ENCODE results near the gene CHST15. TPM values are rescaled to one million over a fixed set of nuclear protein-coding genes. Genes with fewer than 3 reads are reported as not detected.

CHST15 gene
- total RNA-seq, 1 donor from 2014 or later = 0.18 TPM

GRCh38 chr10:124070666-124071065 lies 22.7 kb downstream of the CHST15 start:
- Mint-ChIP-seq H3K4me1 (ENCODE audit: low read depth) (peaks cover 27% of the 10 kb centered on the region), H3K4me3 (no peak overlapping the region), H3K27me3 (ENCODE audit: insufficient read depth) (peaks cover 12% of the 10 kb centered on the region), H3K9me3 (no peaks in the 10 kb centered on the region), H3K27ac (no peak overlapping the region), H3K36me3 (ENCODE audit: low read depth) (no peaks in the 10 kb centered on the region)
- intact Hi-C loops (cut with micrococcal nuclease) = no loop called here
- DNase-seq (ENCODE audit: low spot score) = no peak

GRCh38 chr10:124069341-124070264 lies 23.8 kb downstream of the CHST15 start:
- Mint-ChIP-seq H3K27me3 (ENCODE audit: insufficient read depth) (peaks cover 15% of the 10 kb centered on the region), H3K4me3 (no peak overlapping the region), H3K4me1 (ENCODE audit: low read depth) (peaks cover 33% of the 10 kb centered on the region), H3K36me3 (ENCODE audit: low read depth) (no peaks in the 10 kb centered on the region), H3K9me3 (no peaks in the 10 kb centered on the region), H3K27ac (no peak overlapping the region)
- intact Hi-C loops (cut with micrococcal nuclease) = no loop called here
- no peak for DNase-seq (ENCODE audit: low spot score)

DNA sequence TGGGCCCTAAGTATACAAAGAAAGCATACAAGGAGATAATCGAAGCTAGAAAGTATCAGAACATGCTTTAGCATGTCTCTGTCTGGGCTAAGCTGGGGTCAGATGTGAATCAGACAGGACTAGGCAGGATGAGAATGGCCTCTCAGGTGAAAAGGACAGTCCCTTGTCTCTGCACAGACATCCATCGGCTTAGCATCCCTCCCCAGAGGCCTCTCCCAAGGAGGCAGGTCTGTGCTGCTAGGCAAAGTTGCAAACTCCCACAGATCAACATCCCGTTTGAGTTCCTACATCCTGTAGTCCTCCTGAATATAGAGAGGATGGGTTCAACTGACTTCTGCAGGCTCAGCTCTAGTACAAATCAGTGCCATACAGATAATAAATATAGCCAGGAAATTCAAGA lies 24.5 kb downstream of the CHST15 start:
- intact Hi-C loops (cut with micrococcal nuclease) = no loop called here
- no peak for DNase-seq (ENCODE audit: low spot score)
- H3K4me1 Mint-ChIP-seq (ENCODE audit: low read depth) = peaks cover 33% of the 10 kb centered on the region
- H3K9me3 Mint-ChIP-seq = no peaks in the 10 kb centered on the region
- H3K27ac Mint-ChIP-seq = no peak overlapping the region
- H3K36me3 Mint-ChIP-seq (ENCODE audit: low read depth) = no peaks in the 10 kb centered on the region
- H3K4me3 Mint-ChIP-seq = no peak overlapping the region
- peaks cover 15% of the 10 kb centered on the region for H3K27me3 Mint-ChIP-seq (ENCODE audit: insufficient read depth)

GRCh38 chr10:124067825-124068400 lies 25.5 kb downstream of the CHST15 start:
- DNase-seq (ENCODE audit: low spot score) = no peak
- H3K27ac Mint-ChIP-seq = no peak overlapping the region
- H3K27me3 Mint-ChIP-seq (ENCODE audit: insufficient read depth) = peaks cover 15% of the 10 kb centered on the region
- H3K9me3 Mint-ChIP-seq = no peaks in the 10 kb centered on the region
- intact Hi-C loops (cut with micrococcal nuclease) = no loop called here
- H3K36me3 Mint-ChIP-seq (ENCODE audit: low read depth) = no peaks in the 10 kb centered on the region
- H3K4me3 Mint-ChIP-seq = no peak overlapping the region
- H3K4me1 Mint-ChIP-seq (ENCODE audit: low read depth) = peaks cover 35% of the 10 kb centered on the region

GRCh38 chr10:124066781-124067714 lies 26.4 kb downstream of the CHST15 start:
- H3K27ac Mint-ChIP-seq = no peak overlapping the region
- no peak for DNase-seq (ENCODE audit: low spot score)
- no peak overlapping the region for H3K4me3 Mint-ChIP-seq
- no peaks in the 10 kb centered on the region for H3K36me3 Mint-ChIP-seq (ENCODE audit: low read depth)
- H3K27me3 Mint-ChIP-seq (ENCODE audit: insufficient read depth) = peaks cover 12% of the 10 kb centered on the region
- no peaks in the 10 kb centered on the region for H3K9me3 Mint-ChIP-seq
- intact Hi-C loops (cut with micrococcal nuclease) = no loop called here
- H3K4me1 Mint-ChIP-seq (ENCODE audit: low read depth) = peaks cover 30% of the 10 kb centered on the region

DNA sequence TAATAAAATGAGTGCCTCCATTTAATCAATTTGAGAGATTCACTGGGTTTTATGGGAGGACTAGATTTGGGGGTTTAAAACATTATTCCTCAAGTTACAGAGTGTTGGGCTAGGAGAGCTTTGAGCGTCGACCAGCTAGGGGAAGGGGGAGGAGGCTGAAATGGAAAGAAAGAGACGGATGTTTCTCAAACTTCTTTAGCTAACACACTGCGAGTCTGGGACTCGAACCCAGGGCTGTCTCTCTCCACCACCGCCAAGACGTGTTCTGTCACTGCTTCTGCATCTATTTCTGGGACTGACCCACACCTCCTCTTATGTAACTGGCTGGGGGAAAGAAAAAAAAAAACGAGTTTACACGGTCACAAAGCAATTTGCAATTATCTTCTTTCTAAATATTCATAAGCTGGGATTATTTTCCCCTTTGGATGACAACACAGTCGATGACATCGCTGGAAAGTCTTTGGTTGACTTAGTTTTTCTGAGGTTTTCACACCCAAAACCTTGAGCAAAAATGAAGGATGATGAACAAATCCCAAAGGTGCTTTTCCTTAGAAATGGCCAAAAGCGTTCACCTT lies 27.2 kb downstream of the CHST15 start:
- Mint-ChIP-seq H3K36me3 (ENCODE audit: low read depth) (no peaks in the 10 kb centered on the region), H3K4me3 (no peak overlapping the region), H3K9me3 (no peaks in the 10 kb centered on the region), H3K27ac (no peak overlapping the region), H3K4me1 (ENCODE audit: low read depth) (peaks cover 28% of the 10 kb centered on the region), H3K27me3 (ENCODE audit: insufficient read depth) (peaks cover 9% of the 10 kb centered on the region)
- no peak for DNase-seq (ENCODE audit: low spot score)
- intact Hi-C loops (cut with micrococcal nuclease) = no loop called here

DNA sequence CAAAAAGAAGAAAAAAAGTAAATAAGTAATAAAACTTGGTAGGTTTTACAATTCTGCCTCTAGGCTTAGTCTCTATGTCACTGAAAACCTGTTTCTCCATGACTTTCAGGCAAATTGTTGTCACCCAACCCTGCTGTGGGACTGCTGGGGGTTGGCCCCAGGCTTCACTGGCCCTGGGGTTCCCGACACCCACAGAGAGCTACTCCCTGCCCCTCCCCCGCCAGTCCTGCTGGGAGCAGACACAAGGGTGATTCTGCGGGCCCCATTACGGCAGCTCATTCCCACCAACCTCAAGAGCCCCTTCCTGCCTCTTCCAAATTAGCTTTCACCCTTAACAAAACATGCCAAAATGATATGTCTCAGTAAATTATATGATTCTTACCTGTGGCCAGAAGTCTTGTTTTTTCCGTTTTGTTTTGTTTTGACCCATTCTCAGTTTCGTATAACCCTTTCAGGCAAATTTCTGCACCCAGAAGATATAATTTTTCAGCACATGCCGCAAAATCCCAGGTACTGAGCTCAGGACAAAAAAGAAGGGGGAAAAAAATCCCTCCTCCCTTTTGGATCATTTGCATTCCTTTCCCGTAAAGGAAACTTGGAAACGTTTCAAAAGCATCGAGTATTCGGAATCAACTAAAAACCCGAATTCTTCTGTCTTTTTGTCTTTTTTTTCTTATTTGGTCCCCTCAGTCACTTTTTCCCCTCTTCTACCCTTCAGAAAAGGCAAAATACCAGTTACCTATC lies 27.8 kb downstream of the CHST15 start:
- H3K4me3 Mint-ChIP-seq = no peak overlapping the region
- no peaks in the 10 kb centered on the region for H3K36me3 Mint-ChIP-seq (ENCODE audit: low read depth)
- no peak overlapping the region for H3K27ac Mint-ChIP-seq
- peaks cover 9% of the 10 kb centered on the region for H3K27me3 Mint-ChIP-seq (ENCODE audit: insufficient read depth)
- DNase-seq (ENCODE audit: low spot score) = no peak
- H3K9me3 Mint-ChIP-seq = no peaks in the 10 kb centered on the region
- H3K4me1 Mint-ChIP-seq (ENCODE audit: low read depth) = peaks cover 28% of the 10 kb centered on the region
- intact Hi-C loops (cut with micrococcal nuclease) = no loop called here

DNA sequence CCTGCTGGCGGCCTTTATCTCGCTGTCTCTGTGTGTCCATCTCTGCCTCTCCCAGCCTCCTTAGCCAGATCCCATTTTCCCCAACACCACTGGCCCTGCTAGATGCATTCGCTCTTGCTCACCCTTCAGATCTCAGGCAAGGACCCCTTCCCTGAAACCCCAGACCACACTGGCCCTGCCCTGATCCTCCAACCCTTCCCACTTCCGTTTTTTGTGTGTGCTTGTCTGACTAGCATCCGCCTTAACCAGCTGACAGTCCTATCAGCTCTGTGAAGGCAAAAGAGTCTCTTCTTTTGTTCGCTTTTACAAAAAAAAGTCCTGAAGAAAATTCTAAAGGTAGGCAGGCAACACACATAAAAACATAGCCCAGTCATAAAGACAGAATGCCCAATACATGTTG lies 28.7 kb downstream of the CHST15 start:
- intact Hi-C loops (cut with micrococcal nuclease) = no loop called here
- peaks cover 28% of the 10 kb centered on the region for H3K4me1 Mint-ChIP-seq (ENCODE audit: low read depth)
- peak overlapping the region; percentile 41 for H3K4me3 Mint-ChIP-seq
- no peaks in the 10 kb centered on the region for H3K36me3 Mint-ChIP-seq (ENCODE audit: low read depth)
- H3K27me3 Mint-ChIP-seq (ENCODE audit: insufficient read depth) = peaks cover 9% of the 10 kb centered on the region
- peak overlapping the region; percentile 79 for H3K27ac Mint-ChIP-seq
- no peak for DNase-seq (ENCODE audit: low spot score)
- no peaks in the 10 kb centered on the region for H3K9me3 Mint-ChIP-seq

- no peaks in the 10 kb centered on the region for H3K9me3 Mint-ChIP-seq
- no peak for DNase-seq (ENCODE audit: low spot score)
- H3K36me3 Mint-ChIP-seq (ENCODE audit: low read depth) = no peaks in the 10 kb centered on the region
- no peak overlapping the region for H3K27ac Mint-ChIP-seq
- H3K4me1 Mint-ChIP-seq (ENCODE audit: low read depth) = peaks cover 28% of the 10 kb centered on the region
- intact Hi-C loops (cut with micrococcal nuclease) = no loop called here
- H3K27me3 Mint-ChIP-seq (ENCODE audit: insufficient read depth) = peaks cover 12% of the 10 kb centered on the region
- H3K4me3 Mint-ChIP-seq = no peak overlapping the region
Measured at GRCh38 chr10:124063750-124064603, 29.4 kb downstream of the CHST15 start.

- no peak for DNase-seq (ENCODE audit: low spot score)
- Mint-ChIP-seq H3K4me1 (ENCODE audit: low read depth) (peaks cover 28% of the 10 kb centered on the region), H3K4me3 (no peak overlapping the region), H3K36me3 (ENCODE audit: low read depth) (no peaks in the 10 kb centered on the region), H3K27ac (no peak overlapping the region), H3K27me3 (ENCODE audit: insufficient read depth) (peaks cover 7% of the 10 kb centered on the region), H3K9me3 (no peaks in the 10 kb centered on the region)
- intact Hi-C loops (cut with micrococcal nuclease) = no loop called here
Measured at GRCh38 chr10:124062390-124062789, 31.0 kb downstream of the CHST15 start.

DNA sequence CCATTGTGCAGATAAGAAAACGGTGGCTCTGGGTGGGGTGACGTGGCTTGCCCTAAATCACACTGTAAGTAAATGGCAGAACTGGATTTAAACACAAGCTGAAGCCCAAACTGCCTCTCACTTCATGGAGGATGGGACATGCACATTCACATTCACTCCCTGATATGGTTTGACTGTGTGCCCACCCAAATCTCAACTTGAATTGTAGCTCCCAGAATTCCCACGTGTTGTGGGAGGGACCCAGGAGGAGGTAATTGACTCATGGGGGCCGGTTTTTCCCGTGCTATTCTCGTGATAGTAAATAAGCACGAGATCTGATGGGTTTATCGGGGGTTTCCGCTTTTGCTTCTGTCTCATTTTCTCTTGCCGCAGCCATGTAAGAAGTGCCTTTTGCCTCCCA lies 32.4 kb downstream of the CHST15 start:
- Mint-ChIP-seq H3K27ac (no peak overlapping the region), H3K9me3 (no peaks in the 10 kb centered on the region), H3K27me3 (ENCODE audit: insufficient read depth) (peaks cover 7% of the 10 kb centered on the region), H3K4me1 (ENCODE audit: low read depth) (peaks cover 25% of the 10 kb centered on the region), H3K4me3 (no peak overlapping the region), H3K36me3 (ENCODE audit: low read depth) (no peaks in the 10 kb centered on the region)
- no peak for DNase-seq (ENCODE audit: low spot score)
- intact Hi-C loops (cut with micrococcal nuclease) = no loop called here
